ENCODE measurements around the gene ANKS3. TPM values are rescaled to one million over a fixed set of nuclear protein-coding genes. Genes with fewer than 3 reads are reported as not detected.

Gene ANKS3
- polyA plus RNA-seq, 2 donors = 9.3 to 26.8 TPM

- Histone ChIP-seq H3K4me3 (ENCODE audit: low read depth in 1 of 2, low read length in 2 of 2) (peak overlapping the region in 1 of 2 donors; percentile 73), H3K36me3 (ENCODE audit: control insufficient read depth in 2 of 2, insufficient read depth in 2 of 2, low read length in 1 of 2) (peaks cover 0 to 47% of the 10 kb centered on the region in 2 donors), H3K9me3 (ENCODE audit: control insufficient read depth in 2 of 2, insufficient read depth in 1 of 2, low read depth in 1 of 2, low read length in 1 of 2) (no peaks in the 10 kb centered on the region), H3K27me3 (ENCODE audit: control insufficient read depth in 1 of 2, insufficient read depth in 2 of 2, low read length in 2 of 2) (no peaks in the 10 kb centered on the region), H3K4me1 (ENCODE audit: control insufficient read depth in 2 of 2, insufficient read depth in 2 of 2, low read length in 1 of 2) (peaks cover 4 to 11% of the 10 kb centered on the region in 2 donors), H3K27ac (ENCODE audit: low read depth in 2 of 2, low read length in 1 of 2) (peak overlapping the region; percentile 21 to 30)
- 42 to 64% methylated on average over 19 to 26 of the region's 26 CpGs for WGBS, 2 donors
Measured at GRCh38 chr16:4694642-4695451, 39.2 kb downstream of the ANKS3 start.

GRCh38 chr16:4693956-4694641 is 40.0 kb downstream of the ANKS3 start:
- no peaks in the 10 kb centered on the region for H3K9me3 ChIP-seq (ENCODE audit: control insufficient read depth in 2 of 2, insufficient read depth in 1 of 2, low read depth in 1 of 2, low read length in 1 of 2)
- H3K4me3 ChIP-seq (ENCODE audit: low read depth in 1 of 2, low read length in 2 of 2) = peak overlapping the region; percentile 73 to 96
- 2% methylated on average over 51 to 54 of the region's 54 CpGs for WGBS, 2 donors
- peaks cover 4 to 11% of the 10 kb centered on the region in 2 donors for H3K4me1 ChIP-seq (ENCODE audit: control insufficient read depth in 2 of 2, insufficient read depth in 2 of 2, low read length in 1 of 2)
- H3K36me3 ChIP-seq (ENCODE audit: control insufficient read depth in 2 of 2, insufficient read depth in 2 of 2, low read length in 1 of 2) = peaks cover 0 to 47% of the 10 kb centered on the region in 2 donors
- peak overlapping the region; percentile 95 to 96 for H3K27ac ChIP-seq (ENCODE audit: low read depth in 2 of 2, low read length in 1 of 2)
- H3K27me3 ChIP-seq (ENCODE audit: control insufficient read depth in 1 of 2, insufficient read depth in 2 of 2, low read length in 2 of 2) = no peaks in the 10 kb centered on the region

GRCh38 chr16:4693296-4693955 is 40.6 kb downstream of the ANKS3 start, which contains the start of gene NUDT16L1:
NUDT16L1 (plus strand) TSS chr16:4693562; CDS start chr16:4693727, 165 bp downstream.
- Histone ChIP-seq H3K36me3 (ENCODE audit: control insufficient read depth in 2 of 2, insufficient read depth in 2 of 2, low read length in 1 of 2) (peaks cover 0 to 46% of the 10 kb centered on the region in 2 donors), H3K27ac (ENCODE audit: low read depth in 2 of 2, low read length in 1 of 2) (peak within 1 kb of the TSS; percentile 95 to 96), H3K27me3 (ENCODE audit: control insufficient read depth in 1 of 2, insufficient read depth in 2 of 2, low read length in 2 of 2) (no peaks in the 10 kb centered on the region), H3K4me3 (ENCODE audit: low read depth in 1 of 2, low read length in 2 of 2) (peak within 1 kb of the TSS; percentile 73 to 96), H3K9me3 (ENCODE audit: control insufficient read depth in 2 of 2, insufficient read depth in 1 of 2, low read depth in 1 of 2, low read length in 1 of 2) (no peaks in the 10 kb centered on the region), H3K4me1 (ENCODE audit: control insufficient read depth in 2 of 2, insufficient read depth in 2 of 2, low read length in 1 of 2) (peaks cover 4 to 11% of the 10 kb centered on the region in 2 donors)
- WGBS, 2 donors = 0 to 1% methylated on average over 83 to 91 of the region's 91 CpGs

GRCh38 chr16:4692460-4693295 is 41.4 kb downstream of the ANKS3 start:
- H3K27ac ChIP-seq (ENCODE audit: low read depth in 2 of 2, low read length in 1 of 2) = peak overlapping the region; percentile 62 to 69
- WGBS, 2 donors = 16 to 19% methylated on average over 31 of the region's 31 CpGs
- peaks cover 4 to 11% of the 10 kb centered on the region in 2 donors for H3K4me1 ChIP-seq (ENCODE audit: control insufficient read depth in 2 of 2, insufficient read depth in 2 of 2, low read length in 1 of 2)
- H3K27me3 ChIP-seq (ENCODE audit: control insufficient read depth in 1 of 2, insufficient read depth in 2 of 2, low read length in 2 of 2) = no peaks in the 10 kb centered on the region
- no peaks in the 10 kb centered on the region for H3K9me3 ChIP-seq (ENCODE audit: control insufficient read depth in 2 of 2, insufficient read depth in 1 of 2, low read depth in 1 of 2, low read length in 1 of 2)
- peak overlapping the region; percentile 73 to 96 for H3K4me3 ChIP-seq (ENCODE audit: low read depth in 1 of 2, low read length in 2 of 2)
- peaks cover 0 to 42% of the 10 kb centered on the region in 2 donors for H3K36me3 ChIP-seq (ENCODE audit: control insufficient read depth in 2 of 2, insufficient read depth in 2 of 2, low read length in 1 of 2)

GRCh38 chr16:4691666-4692412 is 42.2 kb downstream of the ANKS3 start:
- Histone ChIP-seq H3K9me3 (ENCODE audit: control insufficient read depth in 2 of 2, insufficient read depth in 1 of 2, low read depth in 1 of 2, low read length in 1 of 2) (no peaks in the 10 kb centered on the region), H3K27ac (ENCODE audit: low read depth in 2 of 2, low read length in 1 of 2) (no peak overlapping the region), H3K4me3 (ENCODE audit: low read depth in 1 of 2, low read length in 2 of 2) (no peak overlapping the region), H3K4me1 (ENCODE audit: control insufficient read depth in 2 of 2, insufficient read depth in 2 of 2, low read length in 1 of 2) (peaks cover 4 to 11% of the 10 kb centered on the region in 2 donors), H3K36me3 (ENCODE audit: control insufficient read depth in 2 of 2, insufficient read depth in 2 of 2, low read length in 1 of 2) (peaks cover 0 to 38% of the 10 kb centered on the region in 2 donors), H3K27me3 (ENCODE audit: control insufficient read depth in 1 of 2, insufficient read depth in 2 of 2, low read length in 2 of 2) (no peaks in the 10 kb centered on the region)
- WGBS, 2 donors = 76% methylated on average over 20 of the region's 20 CpGs

GRCh38 chr16:4690946-4691665 is 43.0 kb downstream of the ANKS3 start:
- 58 to 67% methylated on average over 19 of the region's 19 CpGs for WGBS, 2 donors
- H3K27me3 ChIP-seq (ENCODE audit: control insufficient read depth in 1 of 2, insufficient read depth in 2 of 2, low read length in 2 of 2) = no peaks in the 10 kb centered on the region
- H3K9me3 ChIP-seq (ENCODE audit: control insufficient read depth in 2 of 2, insufficient read depth in 1 of 2, low read depth in 1 of 2, low read length in 1 of 2) = no peaks in the 10 kb centered on the region
- H3K4me1 ChIP-seq (ENCODE audit: control insufficient read depth in 2 of 2, insufficient read depth in 2 of 2, low read length in 1 of 2) = peaks cover 4 to 11% of the 10 kb centered on the region in 2 donors
- H3K36me3 ChIP-seq (ENCODE audit: control insufficient read depth in 2 of 2, insufficient read depth in 2 of 2, low read length in 1 of 2) = peaks cover 0 to 41% of the 10 kb centered on the region in 2 donors
- H3K4me3 ChIP-seq (ENCODE audit: low read depth in 1 of 2, low read length in 2 of 2) = no peak overlapping the region
- H3K27ac ChIP-seq (ENCODE audit: low read depth in 2 of 2, low read length in 1 of 2) = peak overlapping the region in 1 of 2 donors; percentile 3

- Histone ChIP-seq H3K4me1 (ENCODE audit: control insufficient read depth in 2 of 2, insufficient read depth in 2 of 2, low read length in 1 of 2) (peaks cover 4 to 11% of the 10 kb centered on the region in 2 donors), H3K27me3 (ENCODE audit: control insufficient read depth in 1 of 2, insufficient read depth in 2 of 2, low read length in 2 of 2) (no peaks in the 10 kb centered on the region), H3K36me3 (ENCODE audit: control insufficient read depth in 2 of 2, insufficient read depth in 2 of 2, low read length in 1 of 2) (peaks cover 0 to 43% of the 10 kb centered on the region in 2 donors), H3K27ac (ENCODE audit: low read depth in 2 of 2, low read length in 1 of 2) (no peak overlapping the region), H3K9me3 (ENCODE audit: control insufficient read depth in 2 of 2, insufficient read depth in 1 of 2, low read depth in 1 of 2, low read length in 1 of 2) (no peaks in the 10 kb centered on the region), H3K4me3 (ENCODE audit: low read depth in 1 of 2, low read length in 2 of 2) (no peak overlapping the region)
- WGBS, 2 donors = 81 to 85% methylated on average over 31 of the region's 31 CpGs
Measured at GRCh38 chr16:4689864-4690704, 44.0 kb downstream of the ANKS3 start.

Measured in esophagus (tissue), 2 donors.